ENCODE data around the gene CACNG4. TPM values are rescaled to one million over a fixed set of nuclear protein-coding genes. Genes with fewer than 3 reads are reported as not detected.

CACNG4 gene
- total RNA-seq, 1 experiment from 2014 or later, result 6.3 TPM

DNA sequence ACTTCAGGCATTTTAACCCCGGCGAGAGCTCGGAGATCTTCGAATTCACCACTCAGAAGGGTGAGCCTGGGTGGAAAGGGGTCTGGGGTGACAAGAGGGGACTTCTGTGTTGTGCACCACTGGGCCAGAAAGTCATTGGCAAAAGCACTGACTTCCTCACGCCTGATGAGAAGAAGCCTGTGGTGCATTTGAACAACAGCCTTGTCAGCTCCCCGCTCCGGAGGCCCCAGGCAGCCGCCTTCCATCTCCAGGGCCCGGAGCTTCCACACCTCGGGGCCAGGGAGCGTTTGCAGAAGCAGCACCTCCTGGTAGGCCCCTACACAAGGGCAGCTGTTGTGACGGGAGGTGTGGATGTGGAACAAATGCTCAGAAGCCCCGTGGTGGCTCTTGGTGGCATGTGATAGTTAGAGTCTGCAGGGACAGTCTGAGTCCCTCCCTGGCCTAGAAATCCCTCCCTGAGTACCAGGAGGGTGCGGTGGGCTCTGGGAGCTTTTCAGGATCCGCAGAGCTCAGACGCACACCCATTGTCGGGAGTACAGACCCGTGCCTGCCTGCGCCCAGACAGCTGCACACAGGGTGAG, 89.6 kb downstream of the CACNG4 start:
- Histone ChIP-seq H3K9ac (ENCODE audit: extremely low read depth, insufficient read length, low read length) (no peak overlapping the region), H3K56ac (ENCODE audit: insufficient read length, low read depth, low read length) (no peak overlapping the region), H4K91ac (ENCODE audit: insufficient read length, low read depth, low read length) (no peak overlapping the region), H2BK20ac (ENCODE audit: low read depth, low read length, poor library complexity, severe bottlenecking) (no peak overlapping the region), H3K4me1 (ENCODE audit: insufficient read depth, low read length) (no peaks in the 10 kb centered on the region), H2BK5ac (ENCODE audit: insufficient read length, low read length) (no peak overlapping the region), H2BK120ac (ENCODE audit: low read depth, low read length, poor library complexity, severe bottlenecking) (no peak overlapping the region), H4K8ac (replicated peaks; ENCODE audit: insufficient read length, low read depth, low read length) (no peak overlapping the region), H4K5ac (ENCODE audit: insufficient read length, low read depth, low read length) (no peak overlapping the region), H3K79me2 (ENCODE audit: insufficient read depth, low read length) (no peaks in the 10 kb centered on the region), H2BK12ac (ENCODE audit: insufficient read length, low read depth, low read length) (no peak overlapping the region), H4K20me1 (ENCODE audit: control insufficient read depth, insufficient read depth, insufficient read length) (no peaks in the 10 kb centered on the region), H3K23me2 (ENCODE audit: insufficient read length, low read depth, low read length, poor library complexity, severe bottlenecking) (no peaks in the 10 kb centered on the region), H3K4me2 (ENCODE audit: insufficient read depth, insufficient read length, low read length) (no peak overlapping the region), H3K18ac (ENCODE audit: insufficient read length, low read depth, low read length) (no peak overlapping the region), H3K4ac (ENCODE audit: low read depth, low read length) (no peak overlapping the region), H2AFZ (ENCODE audit: low read length) (no peak overlapping the region), H3K27me3 (ENCODE audit: insufficient read depth, low read length) (no peaks in the 10 kb centered on the region), H3K79me1 (ENCODE audit: insufficient read depth, low read depth, low read length, poor library complexity, severe bottlenecking) (no peaks in the 10 kb centered on the region), H3T11ph (ENCODE audit: low read length) (no peak overlapping the region), H3K14ac (ENCODE audit: insufficient read depth, low read length) (no peak overlapping the region), H3K27ac (ENCODE audit: insufficient read length, low read depth, low read length) (no peak overlapping the region), H2AK5ac (ENCODE audit: insufficient read length, low read length) (no peak overlapping the region), H2BK15ac (ENCODE audit: low read depth, low read length) (no peak overlapping the region), H3K23ac (ENCODE audit: insufficient read length, low read depth, low read length) (no peak overlapping the region), H3K9me3 (ENCODE audit: control insufficient read depth, low read depth, low read length) (no peaks in the 10 kb centered on the region)
- DNase-seq, result peak; percentile 26
- no peak overlapping the region for H3K4me3 Mint-ChIP-seq
- peaks cover 1% of the 10 kb centered on the region; the same call in 1 of the 2 replicates for H3K27me3 Mint-ChIP-seq (ENCODE audit: low read depth)
- WGBS (ENCODE audit: extremely low coverage, insufficient read length, low lambda C conversion rate), result no CpG with 5 or more reads among the region's 19 CpGs
- no peak overlapping the region for H3K27ac Mint-ChIP-seq
- H3K4me1 Mint-ChIP-seq, result peaks cover 0 to 3% of the 10 kb centered on the region in 2 experiments; a peak in 2 of 4 replicates
- no peak for TF ChIP-seq CTCF (conservative IDR thresholded peaks at IDR 0.05)
- peaks cover 3 to 5% of the 10 kb centered on the region in 2 experiments; a peak in 4 of 5 replicates for H3K9me3 Mint-ChIP-seq
- 0 out of 7 replicates have a peak, but pooled peaks cover 0 to under 1% (median 0%) of the 10 kb centered on the region in 3 experiments for H3K36me3 Mint-ChIP-seq (ENCODE audit: insufficient read depth in 1 of 3, low read depth in 3 of 3)

All from H9 (cell line).